ENCODE measurements around the gene GAS7. TPM values are rescaled to one million over a fixed set of nuclear protein-coding genes. Genes with fewer than 3 reads are reported as not detected.
A peak's percentile ranks its signal among the peaks of the same experiment; 100 is the strongest.

The GAS7 gene
- total RNA-seq, 2 donors from 2014 or later: 8.0 to 20.1 TPM

DNA sequence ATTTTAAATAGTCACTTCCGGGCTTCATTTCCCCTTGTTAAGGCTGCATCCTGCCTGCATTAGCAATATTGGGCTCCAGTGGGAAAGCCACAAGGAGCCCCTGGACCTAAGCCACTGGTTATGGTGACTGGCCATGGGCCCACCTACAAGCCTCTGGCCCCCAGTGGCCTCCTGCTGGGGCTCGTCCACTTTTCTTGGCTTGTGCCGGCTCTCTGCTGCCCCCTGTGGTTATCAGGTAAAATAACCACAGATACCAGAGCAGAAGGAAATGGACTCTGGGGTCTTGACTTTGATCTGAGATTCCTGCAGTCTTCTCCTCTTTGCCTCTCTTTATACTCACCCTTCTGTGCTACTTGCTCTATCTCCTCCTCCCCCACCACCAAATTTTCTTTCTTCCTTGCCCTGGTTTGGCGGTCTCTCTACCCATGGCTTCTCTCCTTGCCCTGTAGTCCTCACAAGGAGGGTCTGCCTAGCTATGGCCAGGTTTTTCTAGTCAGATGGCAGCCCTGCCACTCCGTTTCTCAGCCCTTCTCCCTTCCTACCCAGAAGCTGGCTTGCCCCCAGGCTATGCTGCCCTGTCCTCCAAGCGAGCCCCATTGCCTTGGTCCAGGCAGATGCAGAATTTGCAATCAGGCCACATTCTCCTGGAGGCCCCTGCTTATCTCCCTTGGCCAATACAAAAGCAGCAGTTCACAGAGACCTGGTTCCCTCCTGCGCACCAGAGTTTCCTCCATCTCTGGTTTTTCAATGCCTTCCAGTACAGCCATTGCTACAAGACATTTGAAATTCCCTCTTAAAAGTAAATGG is 210.4 kb downstream of the GAS7 start:
- no peak for ATAC-seq
- no peak overlapping the region for H3K27ac ChIP-seq
- intact Hi-C loops (cut with DNase I): no loop called here
- H3K27me3 ChIP-seq: no peaks in the 10 kb centered on the region
- H3K36me3 ChIP-seq (replicated peaks in 1 of 2; ENCODE audit: insufficient read depth in 1 of 2, low read depth in 2 of 2): no peaks in the 10 kb centered on the region
- no peaks in the 10 kb centered on the region for H3K9me3 ChIP-seq
- DNase-seq: peak; percentile 17 to 36 (median 20)
- no peak overlapping the region for H3K4me3 ChIP-seq
- no peaks in the 10 kb centered on the region for H3K4me1 ChIP-seq
- TF ChIP-seq, protein P1, sequence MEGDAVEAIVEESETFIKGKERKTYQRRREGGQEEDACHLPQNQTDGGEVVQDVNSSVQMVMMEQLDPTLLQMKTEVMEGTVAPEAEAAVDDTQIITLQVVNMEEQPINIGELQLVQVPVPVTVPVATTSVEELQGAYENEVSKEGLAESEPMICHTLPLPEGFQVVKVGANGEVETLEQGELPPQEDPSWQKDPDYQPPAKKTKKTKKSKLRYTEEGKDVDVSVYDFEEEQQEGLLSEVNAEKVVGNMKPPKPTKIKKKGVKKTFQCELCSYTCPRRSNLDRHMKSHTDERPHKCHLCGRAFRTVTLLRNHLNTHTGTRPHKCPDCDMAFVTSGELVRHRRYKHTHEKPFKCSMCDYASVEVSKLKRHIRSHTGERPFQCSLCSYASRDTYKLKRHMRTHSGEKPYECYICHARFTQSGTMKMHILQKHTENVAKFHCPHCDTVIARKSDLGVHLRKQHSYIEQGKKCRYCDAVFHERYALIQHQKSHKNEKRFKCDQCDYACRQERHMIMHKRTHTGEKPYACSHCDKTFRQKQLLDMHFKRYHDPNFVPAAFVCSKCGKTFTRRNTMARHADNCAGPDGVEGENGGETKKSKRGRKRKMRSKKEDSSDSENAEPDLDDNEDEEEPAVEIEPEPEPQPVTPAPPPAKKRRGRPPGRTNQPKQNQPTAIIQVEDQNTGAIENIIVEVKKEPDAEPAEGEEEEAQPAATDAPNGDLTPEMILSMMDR (IDR thresholded peaks at IDR 0.05): peak; percentile 51 to 80 (median 64)
- TF ChIP-seq POLR2A (IDR thresholded peaks at IDR 0.05): no peak
- 43 to 49% methylated on average over 7 of the region's 7 CpGs for whole genome bisulfite sequencing, 2 donors

DNA sequence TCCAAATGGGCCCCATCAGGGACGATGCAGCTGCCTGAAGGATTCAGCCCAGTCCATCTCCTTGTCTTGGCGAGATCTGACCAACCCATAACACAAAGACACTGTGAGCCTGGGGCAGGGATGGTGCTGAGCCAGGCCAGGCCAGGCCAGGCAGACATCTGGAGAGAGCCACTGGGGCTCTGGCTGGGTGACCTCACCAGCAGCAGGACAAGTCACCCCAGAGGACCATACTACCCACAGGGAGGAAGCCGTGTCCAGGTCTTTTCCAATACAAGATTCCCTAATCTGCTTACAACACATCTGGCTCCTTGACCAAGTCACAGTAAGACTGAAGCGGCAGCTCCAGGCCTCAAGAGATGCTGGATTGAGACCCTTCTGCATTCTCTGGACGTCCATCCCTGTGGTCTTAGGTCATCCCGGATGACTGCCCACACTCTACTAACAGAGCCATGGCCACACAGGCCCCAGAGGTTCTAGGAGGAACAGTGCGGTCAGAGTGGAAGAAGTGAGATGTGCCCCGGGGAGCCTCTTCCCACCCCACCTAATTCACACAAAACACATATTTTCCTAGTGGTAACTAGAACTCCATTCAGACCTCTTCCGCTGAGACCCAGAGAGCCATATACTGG is 211.5 kb downstream of the GAS7 start:
- Histone ChIP-seq H3K9me3 (no peaks in the 10 kb centered on the region), H3K4me1 (no peaks in the 10 kb centered on the region), H3K27me3 (no peaks in the 10 kb centered on the region), H3K4me3 (no peak overlapping the region), H3K36me3 (replicated peaks in 1 of 2; ENCODE audit: insufficient read depth in 1 of 2, low read depth in 2 of 2) (no peaks in the 10 kb centered on the region), H3K27ac (no peak overlapping the region)
- intact Hi-C loops (cut with DNase I): no loop called here
- WGBS, 2 donors: 71 to 76% methylated on average over 5 to 9 of the region's 9 CpGs
- DNase-seq: no peak
- no peak for ATAC-seq
- TF ChIP-seq POLR2A (IDR thresholded peaks at IDR 0.05): no peak
- TF ChIP-seq, protein P1 (IDR thresholded peaks at IDR 0.05): no peak

DNA sequence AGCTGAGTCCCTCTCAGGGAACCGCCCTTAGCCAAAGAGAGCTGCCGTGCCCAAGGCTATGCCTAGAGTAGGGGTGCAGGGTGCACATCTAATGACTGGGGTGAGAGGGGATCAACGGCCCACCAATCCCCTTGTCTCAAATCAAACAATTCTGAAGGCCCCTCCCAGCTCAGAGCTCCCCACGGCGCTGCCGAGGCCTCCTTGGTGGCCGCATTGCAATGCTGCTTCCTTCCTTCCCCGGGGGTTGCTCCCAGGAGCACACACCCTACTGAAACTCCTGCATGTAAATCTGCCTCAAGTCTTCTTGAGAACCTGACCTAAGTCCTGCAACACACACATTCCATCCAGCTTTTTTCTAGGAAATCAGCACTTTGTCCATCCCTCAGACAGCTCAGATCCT is 212.8 kb downstream of the GAS7 start:
- no peak overlapping the region for H3K27ac ChIP-seq
- no peaks in the 10 kb centered on the region for H3K36me3 ChIP-seq (replicated peaks in 1 of 2; ENCODE audit: insufficient read depth in 1 of 2, low read depth in 2 of 2)
- DNase-seq (no peak), ATAC-seq (no peak)
- no peak overlapping the region for H3K4me3 ChIP-seq
- H3K4me1 ChIP-seq: no peaks in the 10 kb centered on the region
- H3K27me3 ChIP-seq: no peaks in the 10 kb centered on the region
- TF ChIP-seq, protein P1 (IDR thresholded peaks at IDR 0.05): no peak
- TF ChIP-seq POLR2A (IDR thresholded peaks at IDR 0.05): no peak
- WGBS, 2 donors: 54 to 66% methylated on average over 8 of the region's 8 CpGs
- no peaks in the 10 kb centered on the region for H3K9me3 ChIP-seq
- intact Hi-C loops (cut with DNase I): no loop called here

DNA sequence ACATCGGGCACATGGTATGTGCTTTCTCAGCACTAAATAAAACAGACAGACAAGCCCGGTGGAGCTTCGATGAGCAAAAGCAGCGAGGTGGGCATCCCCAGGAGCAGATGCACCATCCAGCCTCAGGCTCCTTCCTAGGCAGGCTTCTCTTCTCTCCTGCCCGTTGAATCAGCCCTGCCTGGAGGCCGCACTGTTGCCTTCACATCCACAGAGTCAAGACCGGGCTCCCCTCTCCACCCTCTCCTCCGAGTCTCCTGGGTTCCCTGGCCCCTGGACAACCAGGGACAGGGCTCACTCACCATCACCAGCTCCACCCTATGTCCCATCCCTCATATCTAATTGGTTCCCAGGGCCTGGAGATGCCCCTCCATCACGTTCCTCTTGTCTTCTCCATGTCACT is 213.6 kb downstream of the GAS7 start:
- H3K36me3 ChIP-seq (replicated peaks in 1 of 2; ENCODE audit: insufficient read depth in 1 of 2, low read depth in 2 of 2): no peaks in the 10 kb centered on the region
- intact Hi-C loops (cut with DNase I): no loop called here
- no peaks in the 10 kb centered on the region for H3K4me1 ChIP-seq
- ATAC-seq (no peak), DNase-seq (no peak)
- WGBS, 2 donors: 76 to 83% methylated on average over 9 of the region's 9 CpGs
- no peaks in the 10 kb centered on the region for H3K27me3 ChIP-seq
- no peak for TF ChIP-seq POLR2A (IDR thresholded peaks at IDR 0.05)
- TF ChIP-seq, protein P1 (IDR thresholded peaks at IDR 0.05): no peak
- no peak overlapping the region for H3K27ac ChIP-seq
- H3K4me3 ChIP-seq: no peak overlapping the region
- no peaks in the 10 kb centered on the region for H3K9me3 ChIP-seq
